GM13977 (cell line): ENCODE data around the gene SH3PXD2B.

Experiments
- DNase-seq: peaks from one replicate; pipeline ENCODE4 v3.0.0; 2012; ENCODE audit warnings: low spot score
- in situ Hi-C: fragments of 300-500 bp; cut with MboI; formaldehyde crosslinking; loops from one replicate; pipeline ENCODE4 v1.12.0; 2022; ENCODE audit warnings: low sequenced_read_pairs, low pct_unique_long_range_greater_than_20kb, mixed read lengths, inconsistent platforms; ENCODE audit not compliant: unreplicated experiment
- TF ChIP-seq, protein P1 (sequence below): IDR thresholded peaks from 2 replicates; pipeline ENCODE4 v1.5.1; 2012; ENCODE audit warnings: mild to moderate bottlenecking, control low read depth; ENCODE audit not compliant: insufficient read depth; ENCODE audit errors: extremely low read depth, missing control alignments

SH3PXD2B gene

DNA sequence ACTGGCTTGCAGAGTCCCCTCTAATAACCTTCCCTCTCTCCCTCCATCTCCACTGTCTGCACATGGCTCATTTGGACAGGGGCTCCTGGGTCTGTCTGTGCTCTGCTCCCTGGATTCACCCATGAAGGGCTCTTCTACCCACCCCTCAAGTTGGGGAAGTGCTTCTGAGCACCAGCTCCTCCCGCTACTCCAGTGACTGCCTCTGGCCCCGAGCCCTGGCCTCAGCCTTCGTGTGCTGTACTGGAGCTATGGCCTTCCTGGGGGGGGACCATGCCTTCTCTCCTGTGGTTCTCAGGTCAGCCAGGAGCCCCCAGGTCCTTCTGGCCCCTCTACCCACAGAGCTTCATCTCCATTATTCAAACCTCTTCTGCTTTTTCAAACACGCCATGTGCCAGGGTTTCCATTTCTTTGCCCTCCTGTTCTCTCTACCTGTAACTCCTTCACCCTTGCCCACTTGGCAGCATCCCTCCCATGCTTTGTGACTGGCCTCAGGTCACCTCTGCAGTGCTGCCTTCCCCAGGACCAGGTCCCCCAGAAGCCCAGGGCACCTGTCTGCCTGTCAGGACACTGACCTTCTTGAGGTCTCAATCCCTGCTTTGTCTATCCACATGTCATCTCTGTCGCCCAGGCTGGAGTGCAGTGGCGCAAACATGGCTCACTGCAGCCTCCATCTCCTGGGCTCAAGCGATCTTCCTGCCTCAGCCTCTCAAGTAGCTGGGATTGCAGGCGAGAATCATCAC, 9.5 kb downstream of the SH3PXD2B start:
- TF ChIP-seq, protein P1, sequence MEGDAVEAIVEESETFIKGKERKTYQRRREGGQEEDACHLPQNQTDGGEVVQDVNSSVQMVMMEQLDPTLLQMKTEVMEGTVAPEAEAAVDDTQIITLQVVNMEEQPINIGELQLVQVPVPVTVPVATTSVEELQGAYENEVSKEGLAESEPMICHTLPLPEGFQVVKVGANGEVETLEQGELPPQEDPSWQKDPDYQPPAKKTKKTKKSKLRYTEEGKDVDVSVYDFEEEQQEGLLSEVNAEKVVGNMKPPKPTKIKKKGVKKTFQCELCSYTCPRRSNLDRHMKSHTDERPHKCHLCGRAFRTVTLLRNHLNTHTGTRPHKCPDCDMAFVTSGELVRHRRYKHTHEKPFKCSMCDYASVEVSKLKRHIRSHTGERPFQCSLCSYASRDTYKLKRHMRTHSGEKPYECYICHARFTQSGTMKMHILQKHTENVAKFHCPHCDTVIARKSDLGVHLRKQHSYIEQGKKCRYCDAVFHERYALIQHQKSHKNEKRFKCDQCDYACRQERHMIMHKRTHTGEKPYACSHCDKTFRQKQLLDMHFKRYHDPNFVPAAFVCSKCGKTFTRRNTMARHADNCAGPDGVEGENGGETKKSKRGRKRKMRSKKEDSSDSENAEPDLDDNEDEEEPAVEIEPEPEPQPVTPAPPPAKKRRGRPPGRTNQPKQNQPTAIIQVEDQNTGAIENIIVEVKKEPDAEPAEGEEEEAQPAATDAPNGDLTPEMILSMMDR, result no peak
- no peak for DNase-seq

DNA sequence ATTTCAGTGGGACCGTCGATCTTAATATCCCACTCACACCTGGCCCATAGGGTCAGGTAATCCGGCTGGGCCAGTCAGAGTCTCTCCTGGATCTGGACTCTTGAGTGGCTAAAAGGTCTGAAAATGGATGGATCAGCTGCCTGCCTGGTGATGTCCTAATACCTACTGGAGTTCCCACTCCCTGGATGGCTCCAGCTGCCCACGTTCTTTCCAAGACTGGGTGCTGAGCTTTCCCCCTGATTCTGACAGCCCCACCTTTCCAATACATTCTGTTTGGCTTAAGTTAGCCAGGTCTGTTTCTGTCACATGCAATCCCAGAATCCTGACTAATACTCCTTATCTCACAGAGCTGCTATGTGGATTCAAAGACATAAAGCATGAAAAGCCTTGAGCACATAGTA, 10.2 kb downstream of the SH3PXD2B start:
- in situ Hi-C loops, result no loop called here
- no peak for DNase-seq
- TF ChIP-seq, protein P1, result no peak

More for the DNA sequence above, 9.5 kb downstream of the SH3PXD2B start:
- in situ Hi-C loops, result no loop called here

DNA sequence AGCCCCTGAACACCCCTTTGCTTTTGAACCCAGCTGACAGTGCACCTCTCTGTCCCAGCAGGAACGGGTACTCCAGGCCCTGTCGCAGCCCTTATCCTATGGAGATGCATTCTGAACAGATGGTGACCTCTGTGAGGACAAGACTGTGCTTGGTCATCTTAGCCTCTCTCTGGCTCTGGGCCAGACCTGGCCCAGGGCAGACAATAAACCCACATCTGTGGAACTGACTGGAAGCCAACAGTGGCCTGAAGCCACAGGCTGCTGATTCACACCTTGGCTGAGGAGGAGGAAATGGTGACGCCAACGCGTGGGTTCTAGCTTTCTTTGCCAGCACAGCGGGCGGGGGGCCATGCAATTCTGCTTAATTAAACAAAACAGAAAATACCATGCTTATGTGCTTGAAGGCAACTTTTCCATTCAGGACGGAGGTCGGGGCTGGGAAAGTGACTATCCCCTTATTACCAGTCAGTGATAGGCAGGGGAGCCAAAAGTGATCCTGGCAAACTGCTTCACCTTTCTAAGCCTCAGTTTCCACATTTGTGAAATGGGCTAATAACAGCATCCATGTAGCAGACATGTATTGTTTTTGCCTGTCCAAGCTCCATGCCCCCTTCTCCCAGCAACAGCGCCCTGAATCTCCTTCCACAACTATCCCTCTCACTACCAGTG, 10.8 kb downstream of the SH3PXD2B start:
- in situ Hi-C loops, result no loop called here
- DNase-seq, result no peak
- TF ChIP-seq, protein P1, result no peak

DNA sequence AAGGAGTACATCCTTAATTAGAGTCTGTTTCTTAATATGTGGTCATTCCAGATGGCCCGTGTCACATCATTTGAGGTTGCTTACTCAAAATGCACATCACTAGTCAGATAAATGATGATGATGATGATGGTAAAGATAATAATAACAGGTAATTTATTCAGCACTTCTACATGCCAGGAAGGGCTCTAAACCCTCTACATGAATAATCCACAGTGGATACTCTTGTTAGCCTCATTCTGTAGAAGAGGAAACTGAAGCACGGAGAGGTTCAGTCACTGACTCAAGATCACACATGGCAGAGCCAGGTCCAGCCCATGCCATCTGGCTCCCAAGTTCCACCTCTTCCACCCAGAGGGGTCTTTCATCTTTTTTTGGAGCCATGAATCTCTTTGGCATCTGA, 11.7 kb downstream of the SH3PXD2B start:
- TF ChIP-seq, protein P1, result no peak
- in situ Hi-C loops, result no loop called here
- no peak for DNase-seq

DNA sequence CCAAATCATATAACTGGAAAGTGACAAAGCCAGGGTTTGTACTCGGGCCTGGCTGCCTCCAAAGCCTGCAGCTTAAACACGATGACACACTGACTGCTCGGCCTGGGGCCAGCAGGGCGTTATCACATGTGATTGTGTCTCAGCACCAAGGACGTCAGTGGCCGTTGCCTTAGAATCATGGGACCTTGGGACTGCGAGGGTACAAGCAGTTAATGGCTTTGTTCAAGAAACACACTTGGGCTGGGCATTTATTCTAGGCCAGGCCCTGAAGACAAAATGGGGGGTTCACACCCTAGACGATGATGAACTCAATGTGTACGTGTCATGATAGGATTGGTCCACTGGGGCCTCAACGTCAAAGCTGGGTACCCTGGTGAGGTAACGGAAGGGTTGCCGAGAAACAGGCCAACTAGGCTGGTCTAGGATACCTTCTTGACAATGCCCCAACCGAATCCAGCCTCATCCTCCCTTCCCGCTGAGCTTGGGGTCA, 13.0 kb downstream of the SH3PXD2B start:
- TF ChIP-seq, protein P1, result no peak
- in situ Hi-C loops, result no loop called here
- DNase-seq, result no peak

DNA sequence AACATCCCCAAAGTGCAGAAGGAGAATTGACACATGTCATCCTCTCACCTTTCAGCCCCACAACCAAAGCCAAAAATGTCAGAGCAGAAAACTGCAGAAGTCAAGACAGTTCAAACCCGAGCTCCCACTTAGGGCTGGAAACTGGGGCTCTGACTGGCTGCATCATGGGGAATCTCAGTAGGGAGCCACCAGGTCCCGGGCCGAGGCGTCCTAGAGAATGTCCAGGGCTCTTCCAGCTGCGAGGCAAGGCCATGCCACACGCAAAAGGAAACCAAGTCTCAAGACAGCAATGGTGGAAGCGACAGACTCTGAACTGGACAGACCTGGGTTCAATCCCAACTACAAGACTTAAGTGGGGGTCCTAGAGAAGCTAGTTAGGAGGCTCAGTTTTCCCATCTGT, 13.8 kb downstream of the SH3PXD2B start:
- TF ChIP-seq, protein P1, result no peak
- in situ Hi-C loops, result no loop called here
- no peak for DNase-seq
